GM21737 (cell line): ENCODE data around the gene INTS11.
A peak's percentile ranks its signal among the peaks of the same experiment; 100 is the strongest.

Source experiments
- ATAC-seq: cut with Tn5 transposase; IDR thresholded peaks from one replicate; pipeline ENCODE4 v1.9.1; 2021; ENCODE audit warnings: mild to moderate bottlenecking, moderate library complexity; ENCODE audit not compliant: unreplicated experiment

The INTS11 gene

DNA sequence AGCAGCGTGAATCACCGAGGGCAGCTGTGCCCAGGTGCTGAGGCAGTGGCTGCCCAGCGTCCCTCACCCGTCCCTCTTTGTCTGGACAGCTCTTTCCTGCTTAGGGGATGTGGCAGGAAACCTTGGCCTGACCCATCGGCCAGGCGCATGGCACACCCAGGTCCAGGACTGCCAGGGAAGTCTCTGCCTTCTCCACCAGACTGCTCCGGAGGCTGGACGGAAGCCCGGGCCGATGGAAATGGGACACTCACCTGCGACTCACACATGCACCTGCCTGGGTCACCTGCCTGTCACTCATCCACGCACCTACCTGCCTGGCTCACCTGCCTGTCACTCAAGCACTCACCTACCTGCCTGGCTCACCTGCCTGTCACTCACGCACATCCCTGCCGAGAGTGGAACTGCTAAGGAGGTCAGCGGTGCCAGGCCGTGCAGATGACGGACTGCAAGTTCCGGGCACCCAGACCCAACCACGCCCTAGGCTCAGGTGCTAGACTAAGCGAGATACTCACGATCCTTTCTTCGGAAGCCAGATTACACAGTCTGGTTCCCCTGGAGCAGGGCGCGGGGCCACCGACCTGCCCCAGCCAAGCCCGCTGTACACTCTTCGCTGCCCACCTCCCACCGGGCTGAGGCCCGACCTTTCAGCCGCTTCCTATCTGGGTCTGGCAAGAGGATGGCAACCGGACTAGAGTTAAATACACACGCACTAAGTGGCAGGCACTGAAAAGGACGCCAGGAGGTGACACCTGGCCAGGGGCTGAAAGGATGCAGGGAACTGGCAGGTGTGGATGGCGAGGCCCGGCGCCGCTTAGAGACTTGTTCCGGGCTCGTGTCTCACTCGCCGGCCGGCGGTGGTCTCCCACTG, 51.9 kb downstream of the INTS11 start:
- peak; percentile 1 for ATAC-seq

GRCh38 chr1:1270813-1271212, 53.6 kb downstream of the INTS11 start:
- ATAC-seq = no peak

DNA sequence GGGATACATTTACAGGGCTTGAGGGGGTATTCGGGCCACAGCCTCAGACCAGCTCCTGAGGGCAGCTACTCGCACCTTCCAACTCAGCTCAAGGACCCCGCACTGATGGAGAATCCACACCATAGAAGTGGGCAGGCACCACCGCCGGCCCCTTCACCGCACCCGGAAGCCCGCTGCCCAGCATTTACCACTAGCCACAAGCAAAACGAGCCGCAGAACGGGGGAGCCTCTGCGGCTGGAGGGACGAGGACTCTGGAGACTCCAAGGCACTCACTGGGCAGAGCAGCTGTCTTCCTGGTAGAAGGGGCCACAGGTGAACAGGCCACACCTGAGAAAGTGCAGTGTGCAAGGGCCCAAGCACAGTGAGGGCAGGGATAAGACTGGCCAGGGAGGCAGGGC, 56.2 kb downstream of the INTS11 start:
- ATAC-seq = no peak

GRCh38 chr1:1267488-1268283, 56.8 kb downstream of the INTS11 start:
- ATAC-seq = no peak

DNA sequence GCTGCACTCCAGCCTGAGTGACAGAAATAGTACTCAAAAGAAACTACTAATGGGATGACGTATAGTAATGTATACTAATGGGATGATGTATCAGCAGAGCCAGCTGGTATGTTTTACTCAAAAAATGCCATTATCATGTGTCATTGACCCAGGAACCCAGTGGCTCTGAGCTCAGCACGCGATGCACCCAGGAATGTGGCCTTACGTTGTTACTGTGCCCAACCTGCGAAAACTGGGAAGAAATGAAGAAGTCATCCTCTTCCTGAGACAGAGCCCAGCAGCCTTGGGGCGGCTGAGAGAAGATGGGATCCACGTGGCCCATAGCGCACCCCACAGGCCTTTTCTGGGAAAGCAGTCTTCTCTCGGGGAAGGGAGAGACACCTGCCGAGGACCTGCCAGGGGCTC, 59.6 kb downstream of the INTS11 start:
- ATAC-seq = no peak

GRCh38 chr1:1264026-1264425, 60.4 kb downstream of the INTS11 start:
- no peak for ATAC-seq

DNA sequence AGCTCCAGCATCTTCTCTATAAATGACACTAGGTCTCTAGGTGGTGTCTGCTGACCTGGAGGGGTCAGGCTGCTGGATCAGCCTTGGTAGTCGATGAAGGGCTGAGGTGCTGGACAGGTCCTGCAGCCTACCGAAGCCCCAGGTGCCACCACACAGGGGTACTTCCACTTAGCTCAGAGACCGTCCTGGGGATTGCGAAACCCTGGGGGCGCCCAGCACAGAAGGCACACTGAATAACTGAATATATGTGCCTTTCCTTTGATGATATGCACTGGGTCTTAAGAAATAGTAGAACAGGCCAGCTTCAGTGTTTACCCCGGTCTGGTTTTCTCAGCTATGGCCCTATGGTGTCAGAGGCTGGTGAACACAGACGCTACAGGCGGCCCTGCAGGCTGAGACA, 61.7 kb downstream of the INTS11 start:
- no peak for ATAC-seq

GRCh38 chr1:1262071-1262470, 62.4 kb downstream of the INTS11 start:
- no peak for ATAC-seq
